Left colon (tissue), 2 donors: Measurements from ENCODE around the gene ZNF428. TPM values are rescaled to one million over a fixed set of nuclear protein-coding genes. Genes with fewer than 3 reads are reported as not detected.
"Not testable (repeated sequence)": the region's sequence is repeated elsewhere in the genome, so short reads cannot be mapped to it uniquely, and the experiment has no call there.

Experiments
- ATAC-seq: fragments of 200-7000 bp; cut with Tn5 transposase; one replicate; pipeline ENCODE4 v1.9.1; 2020; ENCODE audit warnings: mild to moderate bottlenecking, moderate library complexity
- DNase-seq, 2 donors: peaks; one replicate each; pipeline ENCODE4 v3.0.0-alpha.2; 2020
- intact Hi-C, 2 donors: fragments of 100-400 bp; cut with DNase I in 1 of 2; cut with micrococcal nuclease in 1 of 2; formaldehyde crosslinking; loops; one replicate each; pipeline versions ENCODE4 v1.11.2 to v1.14.0; 2022; cut with DNase I, micrococcal nuclease
- long read RNA-seq: library from polyadenylated mRNA; unstranded; transcript quantifications from one replicate; pipeline ENCODE4 v2.0.0, GENCODE V29; 2021
- total RNA-seq, 2 donors: library from RNA; stranded (reverse); fragmentation: NEBNext Ultra II Directional; extraction: Animal tissue kit (Norgen Biotek cat#: 25700); gene quantifications; one replicate each; pipeline ENCODE4 v1.2.1, GENCODE V29; 2021
- donor health status: DM: no; HTN: no; CAD: no.
- donor health status: DM: yes; HTN: yes; CAD: no.

ZNF428 gene, protein sequence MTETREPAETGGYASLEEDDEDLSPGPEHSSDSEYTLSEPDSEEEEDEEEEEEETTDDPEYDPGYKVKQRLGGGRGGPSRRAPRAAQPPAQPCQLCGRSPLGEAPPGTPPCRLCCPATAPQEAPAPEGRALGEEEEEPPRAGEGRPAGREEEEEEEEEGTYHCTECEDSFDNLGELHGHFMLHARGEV
- 10 to 100 TPM; 16.3 to 18.7 TPM for total RNA-seq
- long read RNA-seq, partial matches to known transcripts, result 1 of 7 reads
- long read RNA-seq, other reads (novel, unspliced or antisense), result 2 of 7 reads

GRCh38 chr19:43619262-43620060, at the start of gene ZNF428:
TSS of gene ZNF428 (minus strand) at chr19:43619629. CDS start at chr19:43614304, 5,325 bp downstream.
- intact Hi-C loops, result no loop called here
- ATAC-seq, result peak; percentile 91
- peak; percentile 88 to 89 for DNase-seq

DNA sequence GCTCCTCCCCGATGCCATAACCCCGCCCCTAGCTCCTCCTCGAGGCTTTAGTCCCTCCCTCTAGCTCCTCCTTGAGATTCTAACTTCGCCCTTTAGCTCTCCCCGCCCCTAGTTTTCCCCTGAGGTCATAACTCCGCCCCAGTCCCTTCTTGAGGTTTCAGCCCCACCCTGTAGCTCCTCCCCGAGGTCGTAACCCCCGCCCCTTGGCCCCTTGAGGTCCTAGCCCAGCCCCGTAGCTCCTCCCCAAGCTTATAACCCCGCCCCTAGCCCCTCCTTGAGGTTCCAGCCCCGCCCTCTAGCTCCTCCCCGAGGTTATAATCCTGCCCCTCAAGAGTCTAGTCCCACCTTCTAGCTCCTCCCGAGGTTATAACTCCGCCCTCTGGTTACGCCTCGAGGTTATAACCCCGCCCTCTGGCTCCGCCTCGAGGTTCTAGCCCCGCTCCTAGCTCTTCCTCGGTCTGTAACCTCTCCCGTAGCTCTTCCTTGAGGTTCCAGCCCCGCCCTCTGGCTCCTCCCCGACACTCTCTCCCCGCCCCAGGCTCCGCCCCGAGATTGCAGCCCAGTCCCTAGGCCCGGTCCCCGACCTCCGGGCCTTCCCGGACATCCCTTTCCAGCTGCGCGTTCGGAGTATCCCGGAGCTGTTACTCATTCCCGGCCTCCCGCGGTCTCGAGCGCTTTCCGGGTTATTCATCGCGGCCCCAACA, 49.1 kb upstream of the ZNF428 start:
- ATAC-seq (peak; percentile 78), DNase-seq (peak; percentile 99)
- intact Hi-C loops, result no loop called here

DNA sequence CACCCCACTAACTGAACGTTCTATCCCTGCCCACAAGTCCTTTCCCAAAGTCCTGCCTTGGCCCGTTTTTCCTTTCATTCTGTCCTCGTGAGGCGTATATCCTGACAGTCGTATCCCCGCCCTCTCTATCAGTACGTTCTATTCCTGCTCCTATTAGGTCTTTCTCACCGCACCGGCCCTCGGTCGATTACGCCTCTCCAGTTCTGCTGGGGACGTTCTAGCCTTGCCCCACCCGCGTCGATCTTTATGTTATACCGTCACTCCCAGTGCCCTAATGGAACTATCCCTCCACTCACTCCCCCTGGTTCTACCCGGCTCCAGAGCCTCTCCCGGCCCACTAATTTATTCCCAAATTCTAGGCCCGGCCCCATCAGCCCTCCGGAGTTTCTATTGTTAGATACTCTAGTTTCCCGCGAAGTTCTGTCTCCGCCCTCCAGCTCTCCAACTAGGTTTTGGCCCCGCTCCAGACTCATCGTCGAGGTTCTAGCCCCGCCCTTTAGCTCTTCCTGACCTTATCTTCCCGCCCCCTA, 48.5 kb upstream of the ZNF428 start:
- intact Hi-C loops, result no loop called here
- ATAC-seq (peak; percentile 0), DNase-seq (peak in 1 of 2 donors; percentile 98)

GRCh38 chr19:43667126-43667875, 47.9 kb upstream of the ZNF428 start:
- intact Hi-C loops, result no loop called here
- ATAC-seq, result no peak
- peak; percentile 40 to 56 for DNase-seq

- intact Hi-C loops, result no loop called here
- DNase-seq (no peak), ATAC-seq (no peak)
Observed at GRCh38 chr19:43664018-43664417, 44.6 kb upstream of the ZNF428 start.

DNA sequence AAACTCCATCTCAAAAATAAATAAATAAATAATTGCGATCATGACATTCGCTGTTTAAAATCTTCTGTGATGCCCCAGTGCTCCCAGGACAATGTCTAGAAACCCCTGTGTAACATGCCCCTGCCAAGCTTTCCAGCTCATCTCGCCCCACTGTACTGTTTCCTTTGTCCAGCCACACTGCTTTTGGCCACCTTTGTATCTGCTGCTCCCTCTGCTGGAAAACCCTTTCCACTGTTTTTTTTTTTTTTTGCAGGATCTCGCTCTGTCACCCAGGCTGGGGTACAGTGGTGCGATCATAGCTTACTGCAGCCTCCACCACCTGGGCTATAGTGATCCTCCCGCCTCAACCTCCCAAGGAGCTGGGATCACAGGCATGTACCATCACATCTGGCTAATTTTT, 43.1 kb upstream of the ZNF428 start:
- intact Hi-C loops, result no loop called here
- no peak for DNase-seq
- peak; percentile 20 for ATAC-seq

DNA sequence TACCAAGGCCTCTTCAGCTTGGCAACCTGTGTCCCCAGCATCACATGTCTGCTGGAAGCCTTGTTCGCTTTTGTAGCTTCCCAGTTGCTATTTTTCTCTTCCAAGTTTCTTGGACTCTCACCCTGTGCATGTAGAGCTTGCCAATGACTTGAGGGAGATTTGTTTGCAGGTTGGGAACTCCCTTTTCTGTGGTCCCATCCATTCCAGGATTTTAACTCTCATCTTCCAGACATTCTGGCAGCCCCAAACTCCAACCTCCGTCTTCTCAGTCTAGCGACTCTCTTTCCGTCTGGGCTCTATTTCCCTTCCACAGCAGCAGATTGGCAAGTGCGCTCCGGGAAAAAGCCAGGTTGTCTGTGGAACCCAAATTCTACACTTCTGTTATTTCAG, 41.5 kb upstream of the ZNF428 start:
- DNase-seq (no peak), ATAC-seq (no peak)
- intact Hi-C loops, result no loop called here

DNA sequence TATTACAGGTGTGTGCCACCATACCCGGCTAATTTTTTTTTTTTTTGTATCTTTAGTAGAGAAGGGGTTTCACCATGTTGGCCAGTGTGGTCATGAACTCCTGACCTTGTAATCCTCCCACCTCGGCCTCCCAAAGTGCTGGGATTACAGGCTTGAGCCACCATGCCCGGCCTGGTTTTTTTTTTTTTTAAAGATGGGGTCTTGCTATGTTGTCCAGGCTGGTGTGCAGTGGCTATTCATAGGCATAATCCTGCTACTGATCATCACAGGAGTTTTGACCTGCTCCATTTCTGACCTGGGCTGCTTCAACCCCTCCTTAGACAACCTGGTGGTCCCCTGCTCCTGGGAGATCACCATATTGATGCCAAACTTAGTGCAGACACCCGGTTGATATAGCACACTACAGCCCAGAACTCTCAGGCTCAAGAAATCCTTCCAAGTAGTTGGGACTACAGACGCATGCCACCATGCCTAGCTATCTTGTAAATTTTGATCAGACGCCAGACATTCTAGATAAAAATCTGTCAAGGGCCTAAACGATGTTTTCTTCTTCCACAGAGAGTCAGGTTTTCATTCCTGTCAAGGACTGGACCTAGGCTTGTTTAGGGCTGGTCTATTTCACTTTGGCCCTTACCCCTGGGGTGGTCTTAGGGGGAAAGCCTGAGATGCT, 41.0 kb upstream of the ZNF428 start:
- ATAC-seq (no peak), DNase-seq (no peak)
- intact Hi-C loops, result no loop called here

- intact Hi-C loops, result loop anchor here in 1 of 2 donors (10.0 kb wide), 1 partner anchor 214 kb away; no protein-coding TSS in a partner anchor
- no peak for ATAC-seq
- no peak for DNase-seq
Observed at GRCh38 chr19:43658494-43658893, 39.1 kb upstream of the ZNF428 start.

DNA sequence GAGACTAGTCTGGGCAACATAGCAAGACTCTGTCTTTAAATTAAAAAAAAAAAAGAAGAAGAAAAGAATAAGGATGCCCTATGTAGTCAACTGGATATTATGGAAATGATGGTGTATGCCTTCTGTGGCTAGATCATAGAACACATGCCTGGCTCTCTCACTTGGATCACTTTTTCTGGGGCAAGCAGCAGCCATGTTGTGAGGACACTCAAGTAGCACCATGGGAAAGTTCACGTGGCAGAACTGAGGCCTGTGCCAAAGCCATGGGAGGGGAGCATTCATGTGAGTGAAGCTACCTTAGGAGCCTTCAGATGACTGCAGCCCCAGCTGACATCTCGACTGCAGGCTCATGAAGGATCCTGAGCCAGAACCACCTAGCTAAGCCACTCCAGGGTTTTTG, 38.6 kb upstream of the ZNF428 start:
- intact Hi-C loops, result loop anchor here in 1 of 2 donors (10.0 kb wide), 1 partner anchor 213 kb away; no protein-coding TSS in a partner anchor
- ATAC-seq (no peak), DNase-seq (no peak)

GRCh38 chr19:43656436-43656835, 37.0 kb upstream of the ZNF428 start:
- ATAC-seq, result no peak
- DNase-seq, result no peak
- intact Hi-C loops, result loop anchor here in 1 of 2 donors (10.0 kb wide), 1 partner anchor 212 kb away; no protein-coding TSS in a partner anchor

DNA sequence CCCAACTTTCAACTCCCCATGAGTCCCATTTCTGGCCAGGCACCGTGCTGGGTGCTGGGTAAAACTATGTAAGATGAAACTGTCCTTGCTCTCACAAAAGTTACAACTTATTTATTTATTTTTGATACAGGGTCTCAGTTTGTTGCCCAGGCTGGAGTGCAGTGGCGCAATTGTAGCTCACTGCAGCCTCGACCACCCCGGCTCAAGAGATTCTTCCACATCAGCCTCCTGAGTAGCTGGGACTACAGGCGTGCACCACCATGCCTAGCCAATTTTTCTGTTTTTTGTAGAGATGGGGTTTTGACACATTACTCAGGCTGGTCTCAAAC, 33.1 kb upstream of the ZNF428 start:
- ATAC-seq (no peak), DNase-seq (no peak)
- intact Hi-C loops, result loop anchor here in 1 of 2 donors (10.0 kb wide), 1 partner anchor 208 kb away; no protein-coding TSS in a partner anchor

- peak; percentile 86 for ATAC-seq
- intact Hi-C loops, result loop anchor here in 1 of 2 donors (10.0 kb wide), 1 partner anchor 207 kb away; no protein-coding TSS in a partner anchor
- DNase-seq, result peak in 1 of 2 donors; percentile 64
Observed at GRCh38 chr19:43651758-43652545, 32.5 kb upstream of the ZNF428 start.

GRCh38 chr19:43650276-43650675, 30.8 kb upstream of the ZNF428 start:
- intact Hi-C loops, result loop anchor here in 1 of 2 donors (10.0 kb wide), 1 partner anchor 205 kb away; no protein-coding TSS in a partner anchor
- not testable (repeated sequence) for DNase-seq, ATAC-seq

GRCh38 chr19:43649514-43649913, 30.1 kb upstream of the ZNF428 start:
- intact Hi-C loops, result no loop called here
- DNase-seq (no peak), ATAC-seq (no peak)

DNA sequence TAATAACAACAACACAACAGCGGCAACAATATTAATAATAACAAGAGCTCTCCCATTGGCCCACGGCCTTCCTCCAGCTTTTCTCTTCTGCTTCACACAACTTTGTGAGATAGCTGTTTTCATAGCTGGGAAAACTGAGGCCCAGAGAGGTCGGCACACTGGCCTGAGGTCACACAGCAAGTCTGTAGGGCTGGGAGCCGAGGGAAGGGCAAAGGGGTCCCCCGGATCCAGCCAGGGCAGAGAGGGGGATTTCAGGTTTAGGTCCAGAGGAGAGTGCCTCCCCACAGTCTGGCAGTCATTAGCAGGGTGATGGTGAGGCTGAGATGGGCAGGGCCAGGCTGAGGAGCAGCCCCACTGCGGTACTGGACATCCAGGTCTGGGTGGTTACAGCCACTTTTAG, 29.2 kb upstream of the ZNF428 start:
- intact Hi-C loops, result no loop called here
- ATAC-seq (no peak), DNase-seq (no peak)

GRCh38 chr19:43644181-43644580, 24.8 kb upstream of the ZNF428 start:
- DNase-seq (no peak), ATAC-seq (no peak)
- intact Hi-C loops, result loop anchor here in 1 of 2 donors (5.0 kb wide), 1 partner anchor 87 kb away; no protein-coding TSS in a partner anchor
